HepG2 (cell line): Measurements from ENCODE around the gene INO80B. TPM values are rescaled to one million over a fixed set of nuclear protein-coding genes. Genes with fewer than 3 reads are reported as not detected.

ENCODE experiments used
- ATAD3A ChIP-seq: sonication (generic); formaldehyde crosslinking; IDR thresholded peaks from 2 replicates; pipeline ENCODE4 v1.4.0; 2020; ENCODE audit warnings: missing genetic modification reagents
- CENPX ChIP-seq: sonication (generic); formaldehyde crosslinking; IDR thresholded peaks from 2 replicates; pipeline ENCODE4 v1.9.0; 2021; ENCODE audit warnings: mild to moderate bottlenecking, missing genetic modification reagents, moderate library complexity
- DNMT1 ChIP-seq: sonication (generic); formaldehyde crosslinking; IDR thresholded peaks from 2 replicates; pipeline ENCODE4 v1.5.1; 2020; ENCODE audit warnings: mild to moderate bottlenecking, missing genetic modification reagents
- DRAP1 ChIP-seq: IDR thresholded peaks from 2 replicates; pipeline ENCODE4 v1.6.1; 2016; ENCODE audit warnings: missing genetic modification reagents, missing compliant biosample characterization
- FIP1L1 ChIP-seq: fragments of 200-400 bp; formaldehyde crosslinking; IDR thresholded peaks from 2 replicates; pipeline ENCODE4 v1.6.1; 2018; ENCODE audit warnings: low read depth, mild to moderate bottlenecking, low read length, moderate library complexity, borderline replicate concordance; ENCODE audit not compliant: insufficient read depth
- FOXJ3 ChIP-seq: sonication (generic); formaldehyde crosslinking; IDR thresholded peaks from 2 replicates; pipeline ENCODE4 v1.4.0; 2020; ENCODE audit warnings: missing genetic modification reagents, mild to moderate bottlenecking, borderline replicate concordance
- FUBP1 ChIP-seq: sonication (generic); formaldehyde crosslinking; IDR thresholded peaks from 2 replicates; pipeline ENCODE4 v1.5.1; 2020; ENCODE audit warnings: missing genetic modification reagents, mild to moderate bottlenecking, borderline replicate concordance
- GLMP ChIP-seq: sonication (generic); formaldehyde crosslinking; IDR thresholded peaks from 2 replicates; pipeline ENCODE4 v1.9.0; 2021; ENCODE audit warnings: missing genetic modification reagents, mild to moderate bottlenecking, borderline replicate concordance
- GMEB2 ChIP-seq: IDR thresholded peaks from 2 replicates; pipeline ENCODE4 v1.6.1; 2016; ENCODE audit warnings: missing biosample characterization, missing genetic modification reagents, low read depth
- HDAC2 ChIP-seq: sonication (generic); formaldehyde crosslinking; IDR thresholded peaks from 2 replicates; pipeline ENCODE4 v1.4.0; 2020; ENCODE audit warnings: missing genetic modification reagents
- KMT2B ChIP-seq: IDR thresholded peaks from 2 replicates; pipeline ENCODE4 v1.6.1; 2016; ENCODE audit warnings: missing genetic modification reagents, missing compliant biosample characterization
- PCBP2 ChIP-seq: fragments of 200-400 bp; formaldehyde crosslinking; optimal IDR thresholded peaks from 2 replicates; pipeline ENCODE3; 2018; ENCODE audit warnings: low read length, low read depth; ENCODE audit not compliant: poor library complexity, severe bottlenecking
- PHF21A ChIP-seq: sonication (generic); formaldehyde crosslinking; IDR thresholded peaks from 2 replicates; pipeline ENCODE4 v1.5.0; 2020; ENCODE audit warnings: mild to moderate bottlenecking, missing genetic modification reagents
- RFX3 ChIP-seq: IDR thresholded peaks from 2 replicates; pipeline ENCODE4 v1.6.1; 2016; ENCODE audit warnings: missing biosample characterization, missing genetic modification reagents
- TGIF2 ChIP-seq: IDR thresholded peaks from 2 replicates; pipeline ENCODE4 v1.6.1; 2016; ENCODE audit warnings: control low read depth, missing compliant biosample characterization
- XRCC5 ChIP-seq: fragments of 200-400 bp; formaldehyde crosslinking; optimal IDR thresholded peaks from 2 replicates; pipeline ENCODE3; 2017; ENCODE audit warnings: mild to moderate bottlenecking, low read length
- ZFP36L1 ChIP-seq: sonication (generic); formaldehyde crosslinking; IDR thresholded peaks from 2 replicates; pipeline ENCODE4 v1.8.0; 2022; ENCODE audit warnings: mild to moderate bottlenecking, missing genetic modification reagents, moderate library complexity
- ZNF234 ChIP-seq: sonication (generic); formaldehyde crosslinking; conservative IDR thresholded peaks from 2 replicates; pipeline ENCODE4 v1.5.1; 2020; ENCODE audit warnings: mild to moderate bottlenecking, missing genetic modification reagents
- ZNF260 ChIP-seq: sonication (generic); formaldehyde crosslinking; IDR thresholded peaks from 2 replicates; pipeline ENCODE4 v1.4.0; 2020; ENCODE audit warnings: missing genetic modification reagents, low read depth, mild to moderate bottlenecking, borderline replicate concordance
- ZNF329 ChIP-seq: sonication (generic); formaldehyde crosslinking; IDR thresholded peaks from 2 replicates; pipeline ENCODE4 v1.9.0; 2021; ENCODE audit warnings: low read depth, mild to moderate bottlenecking, missing genetic modification reagents
- ZNF572 ChIP-seq: sonication (generic); formaldehyde crosslinking; IDR thresholded peaks from 2 replicates; pipeline ENCODE4 v1.5.1; 2020; ENCODE audit warnings: mild to moderate bottlenecking, missing genetic modification reagents
- ZNF841 ChIP-seq: sonication (generic); formaldehyde crosslinking; IDR thresholded peaks from 2 replicates; pipeline ENCODE4 v1.8.1; 2023; ENCODE audit warnings: missing genetic modification reagents, borderline replicate concordance
- polyA plus RNA-seq, 8 experiments: library from polyadenylated mRNA; depleted of rRNA in 3 of 8; stranded (reverse) in 7 of 8; unstranded in 1 of 8; fragments of >200 nt; fragmentation: Illumina TruSeq in 4 of 8; extraction: Trizol in 4 of 8; gene quantifications; 2 replicates each; pipeline versions ENCODE4 v1.2.1 to v1.2.3, GENCODE V29; 2011 to 2016; ENCODE audit warnings: low read depth in 4 of 8, missing spikeins in 1 of 8, mixed read lengths in 1 of 8; ENCODE audit not compliant: insufficient read depth in 1 of 8
- total RNA-seq, 5 experiments: library from RNA; depleted of rRNA; stranded (reverse); fragments of >200 nt; fragmentation: Illumina TruSeq; extraction: Trizol; gene quantifications; 2 replicates each; pipeline ENCODE4 v1.2.3, GENCODE V29; 2016; ENCODE audit warnings: low read depth in 1 of 5
- TF ChIP-seq, protein P1 (sequence below): sonication (generic); formaldehyde crosslinking; IDR thresholded peaks from 2 replicates; pipeline ENCODE4 v1.4.0; 2020; ENCODE audit warnings: missing genetic modification reagents

The INO80B gene
- total and polyA plus RNA-seq, 2 of the 13 experiments (the other 11 are each of a cell fraction or from before 2014, with no cell fraction given): 6.2 to 14.5 TPM

DNA sequence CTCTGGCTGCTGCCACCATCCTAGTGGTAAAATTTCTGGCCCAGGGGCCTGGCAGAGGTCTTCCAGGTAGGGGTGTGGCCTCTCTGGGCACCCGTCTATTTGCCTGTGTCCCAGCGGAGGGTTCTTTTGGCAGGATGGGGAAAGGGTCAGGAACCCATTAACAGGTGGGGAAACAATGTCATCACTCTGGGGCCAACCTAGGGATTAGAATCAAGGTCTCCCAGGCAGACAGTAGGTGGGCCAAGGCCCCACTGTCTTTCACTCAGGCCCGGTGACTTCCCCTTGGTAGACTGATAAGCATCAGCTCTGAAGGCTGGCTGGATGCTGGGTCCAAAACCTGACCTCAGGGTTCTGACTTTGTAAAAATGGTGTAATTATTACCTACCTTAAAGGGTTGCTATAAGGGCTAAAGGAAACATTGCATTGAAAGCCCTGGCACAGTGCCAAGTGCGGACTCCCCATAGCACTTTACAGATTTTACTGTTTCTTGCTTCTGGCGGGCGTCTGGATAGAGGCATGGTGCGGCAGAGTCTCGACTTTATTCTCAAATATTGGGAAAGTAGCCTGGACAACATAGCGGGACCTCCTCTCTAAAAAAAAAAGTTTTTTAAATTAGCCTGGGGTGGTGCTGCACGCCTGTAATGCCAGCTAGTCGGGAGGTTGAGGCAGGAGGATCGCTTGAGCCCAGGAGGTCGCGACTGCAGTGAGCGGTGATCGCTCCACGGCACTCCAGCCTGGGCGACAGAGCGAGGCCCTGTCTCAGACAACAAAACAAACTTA is 42.3 kb downstream of the INO80B start (continued):
- TF ChIP-seq ZFP36L1 (CRISPR knock-in tag) (peak; percentile 72; the same call in 1 of the 2 replicates), PHF21A (CRISPR knock-in tag) (peak; percentile 55; the same call in 1 of the 2 replicates), ATAD3A (CRISPR knock-in tag) (no peak), ZNF841 (CRISPR knock-in tag) (no peak), PCBP2 (no peak), DNMT1 (CRISPR knock-in tag) (no peak), ZNF260 (CRISPR knock-in tag) (no peak), TGIF2 (CRISPR knock-in tag) (peak; percentile 55; the same call in 1 of the 2 replicates), XRCC5 (no peak), GMEB2 (CRISPR knock-in tag) (no peak), ZNF234 (CRISPR knock-in tag) (no peak), HDAC2 (CRISPR knock-in tag) (0 out of 2 replicates have a peak, but pooled peaks have one; percentile 37), ZNF572 (CRISPR knock-in tag) (no peak), RFX3 (no peak), ZNF329 (no peak), FUBP1 (CRISPR knock-in tag) (no peak), KMT2B (0 out of 2 replicates have a peak, but pooled peaks have one; percentile 33), CENPX (no peak), DRAP1 (no peak), FIP1L1 (no peak), FOXJ3 (CRISPR knock-in tag) (peak; percentile 66; the same call in 1 of the 2 replicates), GLMP (CRISPR knock-in tag) (no peak)
- TF ChIP-seq, protein P1, sequence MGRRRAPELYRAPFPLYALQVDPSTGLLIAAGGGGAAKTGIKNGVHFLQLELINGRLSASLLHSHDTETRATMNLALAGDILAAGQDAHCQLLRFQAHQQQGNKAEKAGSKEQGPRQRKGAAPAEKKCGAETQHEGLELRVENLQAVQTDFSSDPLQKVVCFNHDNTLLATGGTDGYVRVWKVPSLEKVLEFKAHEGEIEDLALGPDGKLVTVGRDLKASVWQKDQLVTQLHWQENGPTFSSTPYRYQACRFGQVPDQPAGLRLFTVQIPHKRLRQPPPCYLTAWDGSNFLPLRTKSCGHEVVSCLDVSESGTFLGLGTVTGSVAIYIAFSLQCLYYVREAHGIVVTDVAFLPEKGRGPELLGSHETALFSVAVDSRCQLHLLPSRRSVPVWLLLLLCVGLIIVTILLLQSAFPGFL: no peak
